ENCODE data around the gene TLE4.

DNA sequence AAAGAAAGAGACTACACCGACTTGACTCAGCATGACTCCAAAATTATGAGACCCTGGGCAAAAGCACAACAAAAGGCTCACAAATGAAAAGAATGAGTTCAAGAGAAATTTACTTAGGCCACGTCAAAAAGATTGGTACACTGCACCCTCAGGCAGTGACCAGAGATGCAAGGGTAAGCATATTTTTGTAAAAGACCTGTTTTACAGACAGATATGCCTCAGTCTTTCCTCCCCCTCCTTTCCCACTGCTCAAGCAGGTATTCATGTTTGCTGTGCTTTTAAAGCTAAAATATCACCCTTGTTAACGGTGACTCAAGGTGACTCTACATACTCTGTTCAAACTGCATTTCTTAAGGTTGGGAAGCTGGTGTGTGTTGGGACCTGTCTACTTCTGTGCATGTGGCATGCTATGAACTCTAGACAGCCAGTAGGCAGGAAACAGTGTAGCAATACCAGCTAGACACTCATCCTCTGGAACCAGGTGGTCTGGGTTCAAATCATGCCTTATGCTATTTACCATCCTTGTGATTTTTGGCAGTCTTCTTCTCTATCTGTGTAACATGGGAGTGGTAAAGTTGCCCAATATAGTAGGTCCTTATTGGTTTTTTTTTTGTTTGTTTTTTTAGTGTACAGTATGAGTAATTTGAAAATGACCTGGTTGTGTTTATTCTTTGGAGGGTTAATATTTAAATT lies 98.7 kb downstream of the TLE4 start:
- TF ChIP-seq, protein P1, sequence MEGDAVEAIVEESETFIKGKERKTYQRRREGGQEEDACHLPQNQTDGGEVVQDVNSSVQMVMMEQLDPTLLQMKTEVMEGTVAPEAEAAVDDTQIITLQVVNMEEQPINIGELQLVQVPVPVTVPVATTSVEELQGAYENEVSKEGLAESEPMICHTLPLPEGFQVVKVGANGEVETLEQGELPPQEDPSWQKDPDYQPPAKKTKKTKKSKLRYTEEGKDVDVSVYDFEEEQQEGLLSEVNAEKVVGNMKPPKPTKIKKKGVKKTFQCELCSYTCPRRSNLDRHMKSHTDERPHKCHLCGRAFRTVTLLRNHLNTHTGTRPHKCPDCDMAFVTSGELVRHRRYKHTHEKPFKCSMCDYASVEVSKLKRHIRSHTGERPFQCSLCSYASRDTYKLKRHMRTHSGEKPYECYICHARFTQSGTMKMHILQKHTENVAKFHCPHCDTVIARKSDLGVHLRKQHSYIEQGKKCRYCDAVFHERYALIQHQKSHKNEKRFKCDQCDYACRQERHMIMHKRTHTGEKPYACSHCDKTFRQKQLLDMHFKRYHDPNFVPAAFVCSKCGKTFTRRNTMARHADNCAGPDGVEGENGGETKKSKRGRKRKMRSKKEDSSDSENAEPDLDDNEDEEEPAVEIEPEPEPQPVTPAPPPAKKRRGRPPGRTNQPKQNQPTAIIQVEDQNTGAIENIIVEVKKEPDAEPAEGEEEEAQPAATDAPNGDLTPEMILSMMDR (IDR thresholded peaks at IDR 0.05; ENCODE audit: poor library complexity) = no peak
- no peak for TF ChIP-seq EZH2phosphoT487 (IDR thresholded peaks at IDR 0.05; ENCODE audit: low read depth, severe bottlenecking, unreplicated experiment)
